A549 (cell line): Measurements from ENCODE around the gene SHH. TPM values are rescaled to one million over a fixed set of nuclear protein-coding genes. Genes with fewer than 3 reads are reported as not detected.

Experiments
- ATAC-seq, 2 experiments: fragments of 200-7000 bp in 1 of 2; fragments of >200 bp in 1 of 2; cut with Nextera tagmentation in 1 of 2; cut with Tn5 transposase in 1 of 2; 3 replicates each; pipeline versions ENCODE4 v1.8.0 to v1.9.1; 2018 to 2020; ENCODE audit warnings: mild to moderate bottlenecking in 1 of 2, moderate library complexity in 1 of 2
- CTCF ChIA-PET: fragments of 300-600 bp; sonication (Branson Sonifier 250); formaldehyde crosslinking; extraction: SDS; loops from one replicate; lab custom pipeline; 2021; ENCODE audit warnings: antibody characterized with exemption, inconsistent platforms; lab: Yijun Ruan, JAX
- POLR2A ChIA-PET: fragments of 350-600 bp; formaldehyde crosslinking; extraction: SDS; loops from one replicate; lab custom pipeline; 2021; ENCODE audit warnings: antibody characterized with exemption, inconsistent platforms; lab: Yijun Ruan, JAX
- DNase-seq, 2 experiments: peaks; one replicate each; pipeline versions ENCODE4 v3.0.0 to v3.0.0-alpha.2; 2011 to 2016; ENCODE audit warnings: low read depth in 1 of 2, low spot score in 1 of 2
- FAIRE-seq: peaks from 2 replicates; lab custom pipeline; 2011; peaks lifted over from hg19 to GRCh38; lab: Jason Lieb, UNC
- H3K27ac ChIP-seq, 2 experiments: fragments of >200 bp; sonication (Bioruptor Twin); formaldehyde crosslinking; 3 replicates each; pipeline ENCODE4 v1.5.1; 2016 to 2017
- H3K4me1 ChIP-seq: fragments of >200 bp; sonication (Bioruptor Twin); formaldehyde crosslinking; 3 replicates; pipeline ENCODE4 v1.6.1; 2016
- H3K4me2 ChIP-seq: fragments of >200 bp; sonication (Bioruptor Twin); formaldehyde crosslinking; 3 replicates; pipeline ENCODE4 v1.6.1; 2016
- H3K4me3 ChIP-seq: fragments of >200 bp; sonication (Bioruptor Twin); formaldehyde crosslinking; 3 replicates; pipeline ENCODE4 v1.5.1; 2016
- H3K9me3 ChIP-seq: fragments of >200 bp; sonication (Bioruptor Twin); formaldehyde crosslinking; 3 replicates; pipeline ENCODE4 v1.6.1; 2016
- BHLHE40 ChIP-seq: IDR thresholded peaks from 2 replicates; pipeline ENCODE4 v1.6.1; 2012; ENCODE audit warnings: low read depth, low read length, inconsistent platforms
- CEBPB ChIP-seq, 2 experiments: fragments of >200 bp in 1 of 2; sonication (Bioruptor Twin) in 1 of 2; formaldehyde crosslinking in 1 of 2; IDR thresholded peaks; 2 replicates each; pipeline ENCODE4 v1.6.1; 2012 to 2016
- CHD2 ChIP-seq: fragments of 150-350 bp; IDR thresholded peaks from 2 replicates; pipeline ENCODE4 v1.6.1; 2014; ENCODE audit warnings: low read length; ENCODE audit not compliant: partially characterized antibody
- EHF ChIP-seq: fragments of 250-450 bp; sonication (Bioruptor Pico); IDR thresholded peaks from 2 replicates; pipeline ENCODE4 v1.5.0; 2020; ENCODE audit warnings: mild to moderate bottlenecking
- EP300 ChIP-seq, 2 experiments: fragments of >200 bp; sonication (Bioruptor Twin); formaldehyde crosslinking; IDR thresholded peaks; 2 replicates in 1 of 2; 3 replicates in 1 of 2; pipeline ENCODE4 v1.6.1; 2016 to 2017
- FOXS1 ChIP-seq: fragments of 250-450 bp; sonication (Bioruptor Pico); IDR thresholded peaks from 2 replicates; pipeline ENCODE4 v1.5.0; 2020; ENCODE audit warnings: mild to moderate bottlenecking, moderate library complexity
- HDAC2 ChIP-seq: fragments of 200-600 bp; sonication (generic); IDR thresholded peaks from 2 replicates; pipeline ENCODE4 v1.6.1; 2016
- HMGXB4 ChIP-seq: fragments of 250-450 bp; sonication (Bioruptor Pico); IDR thresholded peaks from 2 replicates; pipeline ENCODE4 v1.5.0; 2021; ENCODE audit warnings: mild to moderate bottlenecking, moderate library complexity, borderline replicate concordance
- HOXA7 ChIP-seq: fragments of 250-450 bp; sonication (Bioruptor Pico); IDR thresholded peaks from 2 replicates; pipeline ENCODE4 v1.5.0; 2020; ENCODE audit warnings: mild to moderate bottlenecking, moderate library complexity
- HOXB5 ChIP-seq: fragments of 250-450 bp; sonication (Bioruptor Pico); IDR thresholded peaks from 2 replicates; pipeline ENCODE4 v1.5.0; 2020; ENCODE audit warnings: mild to moderate bottlenecking, moderate library complexity
- JUN ChIP-seq, 2 experiments: fragments of >200 bp; sonication (Bioruptor Twin); formaldehyde crosslinking; IDR thresholded peaks; 2 replicates in 1 of 2; 3 replicates in 1 of 2; pipeline ENCODE4 v1.6.1; 2016 to 2017
- JUNB ChIP-seq: fragments of >200 bp; sonication (Bioruptor Twin); formaldehyde crosslinking; IDR thresholded peaks from 2 replicates; pipeline ENCODE4 v1.6.1; 2016
- KDM1A ChIP-seq: fragments of 200-600 bp; sonication (generic); IDR thresholded peaks from 2 replicates; pipeline ENCODE4 v1.6.1; 2016; ENCODE audit warnings: low read depth, mild to moderate bottlenecking
- MAFK ChIP-seq: fragments of 450-650 bp; IDR thresholded peaks from 2 replicates; pipeline ENCODE4 v1.6.1; 2014; ENCODE audit not compliant: partially characterized antibody
- NFE2L2 ChIP-seq: fragments of 150-350 bp; conservative IDR thresholded peaks from 2 replicates; pipeline ENCODE4 v1.6.1; 2014; ENCODE audit warnings: low read length
- NPAS2 ChIP-seq: fragments of 250-450 bp; sonication (Bioruptor Pico); IDR thresholded peaks from 2 replicates; pipeline ENCODE4 v1.8.0; 2022; ENCODE audit warnings: mild to moderate bottlenecking, moderate library complexity, borderline replicate concordance
- NR3C1 ChIP-seq: fragments of >200 bp; sonication (Bioruptor Twin); formaldehyde crosslinking; IDR thresholded peaks from 3 replicates; pipeline ENCODE4 v1.6.1; 2017
- PBX3 ChIP-seq: IDR thresholded peaks from 2 replicates; pipeline ENCODE4 v1.6.1; 2012
- PHF8 ChIP-seq: fragments of 200-600 bp; sonication (generic); IDR thresholded peaks from 2 replicates; pipeline ENCODE4 v1.6.1; 2016; ENCODE audit warnings: low read depth, mild to moderate bottlenecking, antibody characterized with exemption, moderate library complexity, borderline replicate concordance
- POLR2A ChIP-seq: IDR thresholded peaks from 2 replicates; pipeline ENCODE4 v1.6.1; 2012; ENCODE audit warnings: mild to moderate bottlenecking, low read length
- POLR2AphosphoS2 ChIP-seq: conservative IDR thresholded peaks from 2 replicates; pipeline ENCODE4 v1.6.1; 2012; ENCODE audit warnings: low read length, improper control_type of control experiment, inconsistent platforms
- RAD21 ChIP-seq, 2 experiments: fragments of >200 bp in 1 of 2; sonication (Bioruptor Twin) in 1 of 2; formaldehyde crosslinking in 1 of 2; IDR thresholded peaks in 1 of 2; conservative IDR thresholded peaks in 1 of 2; 2 replicates in 1 of 2; 3 replicates in 1 of 2; pipeline ENCODE4 v1.6.1; 2012 to 2018; ENCODE audit warnings: inconsistent platforms in 1 of 2
- RARB ChIP-seq: fragments of 250-450 bp; sonication (Bioruptor Pico); IDR thresholded peaks from 2 replicates; pipeline ENCODE4 v1.8.0; 2021; ENCODE audit warnings: mild to moderate bottlenecking, moderate library complexity
- RCOR1 ChIP-seq: fragments of 150-350 bp; IDR thresholded peaks from 2 replicates; pipeline ENCODE4 v1.6.1; 2014; ENCODE audit warnings: antibody characterized with exemption, low read length, low read depth
- RFX5 ChIP-seq: fragments of 450-650 bp; IDR thresholded peaks from 2 replicates; pipeline ENCODE4 v1.7.1; 2014; ENCODE audit warnings: antibody characterized with exemption, mild to moderate bottlenecking, moderate library complexity
- RNF2 ChIP-seq: fragments of 200-600 bp; sonication (generic); IDR thresholded peaks from 2 replicates; pipeline ENCODE4 v1.6.1; 2016; ENCODE audit warnings: low read depth, mild to moderate bottlenecking, antibody characterized with exemption, moderate library complexity, borderline replicate concordance
- SREBF2 ChIP-seq: fragments of 450-650 bp; IDR thresholded peaks from 2 replicates; pipeline ENCODE4 v1.6.1; 2014; ENCODE audit warnings: mild to moderate bottlenecking, moderate library complexity
- ZC3H11A ChIP-seq: fragments of 450-650 bp; IDR thresholded peaks from 2 replicates; pipeline ENCODE4 v1.6.1; 2014; ENCODE audit warnings: antibody characterized with exemption, mild to moderate bottlenecking
- ZFP36 ChIP-seq: fragments of 450-650 bp; IDR thresholded peaks from 2 replicates; pipeline ENCODE4 v1.6.1; 2014; ENCODE audit warnings: borderline replicate concordance; ENCODE audit not compliant: partially characterized antibody
- ZNF302 ChIP-seq: fragments of 250-450 bp; sonication (Bioruptor Pico); IDR thresholded peaks from 2 replicates; pipeline ENCODE4 v1.9.0; 2021; ENCODE audit warnings: inconsistent platforms, mild to moderate bottlenecking, moderate library complexity
- WGBS: methylation state at CpG from one replicate; pipeline ENCODE4 v1.1.6; 2017; ENCODE audit errors: missing lambda C conversion rate; 5-methylcytosine and 5-hydroxymethylcytosine counted together
- polyA plus RNA-seq, 4 experiments: library from polyadenylated mRNA; depleted of rRNA in 3 of 4; stranded (reverse); fragments of >200 nt; fragmentation: RNase III in 1 of 4; extraction: RNeasy Plus Mini Kit Qiagen cat#74134 plus additional on column Dnase treatment in 1 of 4; gene quantifications; 2 replicates in 3 of 4; 3 replicates in 1 of 4; pipeline ENCODE4 v1.2.3, GENCODE V29; 2011 to 2017
- TF ChIP-seq, protein P1 (sequence below): fragments of 450-650 bp; IDR thresholded peaks from 2 replicates; pipeline ENCODE4 v1.6.1; 2014; ENCODE audit warnings: antibody characterized with exemption
- TF ChIP-seq, protein P2 (sequence below): IDR thresholded peaks from 2 replicates; pipeline ENCODE4 v1.6.1; 2012; ENCODE audit warnings: low read depth, borderline replicate concordance

SHH gene
- polyA plus RNA-seq, 2 of the 4 experiments (the other 2 are of a cell fraction) = 0.84 to 1.2 TPM

- no peaks in the 10 kb centered on the region; the same call in 2 of the 3 replicates for H3K9me3 ChIP-seq
- ChIA-PET POLR2A (no interaction called here), CTCF (interaction anchor here (0.6 to 1.3 kb wide), 2 partner anchors 50 to 656 kb away, joined by 3 to 4 read pairs; no protein-coding TSS in a partner anchor)
- H3K27ac ChIP-seq = no peak overlapping the region
- TF ChIP-seq FOXS1 (CRISPR knock-in tag) = no peak
- no peak for TF ChIP-seq NFE2L2
- no peak for TF ChIP-seq HDAC2
- no peak for TF ChIP-seq CEBPB (IDR thresholded peaks at IDR 0.05)
- no peak for TF ChIP-seq POLR2AphosphoS2
- TF ChIP-seq CHD2 = no peak
- no peak for TF ChIP-seq JUN (IDR thresholded peaks at IDR 0.05)
- TF ChIP-seq ZNF302 = no peak
- no peak for TF ChIP-seq KDM1A
- no peak for TF ChIP-seq BHLHE40
- no peak for TF ChIP-seq POLR2A
- no peak for TF ChIP-seq SREBF2
- TF ChIP-seq MAFK = no peak
- no peak for TF ChIP-seq RFX5
- TF ChIP-seq ZC3H11A = no peak
- no peak for TF ChIP-seq HOXB5
- no peak for TF ChIP-seq RCOR1
- no peak for TF ChIP-seq HOXA7 (CRISPR knock-in tag)
- DNase-seq = no peak
- no peak for FAIRE-seq
- peaks cover 4% of the 10 kb centered on the region; the same call in 2 of the 3 replicates for H3K4me1 ChIP-seq
- WGBS = 87% methylated on average over 13 of the region's 13 CpGs
- no peak overlapping the region for H3K4me2 ChIP-seq
- ATAC-seq = no peak
- H3K4me3 ChIP-seq = no peak overlapping the region
Measured at GRCh38 chr7:155820788-155821187, 8.5 kb upstream of the SHH start.

DNA sequence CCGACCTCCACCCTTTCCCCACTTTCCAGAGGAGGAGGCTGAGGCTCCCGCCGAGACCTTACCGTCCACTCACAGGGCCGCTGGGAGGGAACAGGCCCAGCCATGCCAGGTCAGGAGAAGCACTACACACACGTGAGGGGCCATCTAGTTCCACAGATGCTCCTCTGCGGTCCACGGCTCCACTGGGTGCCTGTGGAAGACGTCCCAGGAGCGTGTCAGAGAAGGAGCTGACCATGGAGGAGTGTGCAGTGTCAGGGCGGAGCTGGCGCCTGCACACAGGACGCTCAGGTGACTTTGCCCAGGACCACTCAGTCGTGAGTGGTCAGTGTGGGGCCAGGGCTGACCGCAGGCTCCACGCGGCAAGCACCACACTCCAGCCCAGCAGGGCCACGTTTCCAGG lies 8.0 kb upstream of the SHH start:
- peak overlapping the region in 1 of 2 experiments; percentile 88; a peak in 2 of 6 replicates for H3K27ac ChIP-seq
- WGBS = 93% methylated on average over 12 of the region's 18 CpGs
- CTCF ChIA-PET = interaction anchor here (0.6 kb wide), 1 partner anchor 50 kb away, joined by 4 read pairs; no protein-coding TSS in a partner anchor
- no peaks in the 10 kb centered on the region; the same call in 2 of the 3 replicates for H3K9me3 ChIP-seq
- H3K4me2 ChIP-seq = no peak overlapping the region
- H3K4me1 ChIP-seq = peaks cover 8% of the 10 kb centered on the region
- TF ChIP-seq, protein P1, sequence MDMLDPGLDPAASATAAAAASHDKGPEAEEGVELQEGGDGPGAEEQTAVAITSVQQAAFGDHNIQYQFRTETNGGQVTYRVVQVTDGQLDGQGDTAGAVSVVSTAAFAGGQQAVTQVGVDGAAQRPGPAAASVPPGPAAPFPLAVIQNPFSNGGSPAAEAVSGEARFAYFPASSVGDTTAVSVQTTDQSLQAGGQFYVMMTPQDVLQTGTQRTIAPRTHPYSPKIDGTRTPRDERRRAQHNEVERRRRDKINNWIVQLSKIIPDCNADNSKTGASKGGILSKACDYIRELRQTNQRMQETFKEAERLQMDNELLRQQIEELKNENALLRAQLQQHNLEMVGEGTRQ = no peak
- TF ChIP-seq JUNB (no peak), ZFP36 (no peak), RAD21 (conservative IDR thresholded peaks at IDR 0.05 in 1 of 2, IDR thresholded peaks at IDR 0.05 in 1 of 2) (no peak), NR3C1 (no peak), BHLHE40 (no peak), PBX3 (no peak), HMGXB4 (no peak), EHF (CRISPR knock-in tag) (no peak), NPAS2 (no peak), CEBPB (IDR thresholded peaks at IDR 0.05) (no peak), EP300 (IDR thresholded peaks at IDR 0.05) (no peak), HOXA7 (CRISPR knock-in tag) (no peak), PHF8 (no peak), JUN (IDR thresholded peaks at IDR 0.05) (no peak), RARB (CRISPR knock-in tag) (no peak), RNF2 (no peak), RCOR1 (no peak), MAFK (no peak)
- TF ChIP-seq, protein P2, sequence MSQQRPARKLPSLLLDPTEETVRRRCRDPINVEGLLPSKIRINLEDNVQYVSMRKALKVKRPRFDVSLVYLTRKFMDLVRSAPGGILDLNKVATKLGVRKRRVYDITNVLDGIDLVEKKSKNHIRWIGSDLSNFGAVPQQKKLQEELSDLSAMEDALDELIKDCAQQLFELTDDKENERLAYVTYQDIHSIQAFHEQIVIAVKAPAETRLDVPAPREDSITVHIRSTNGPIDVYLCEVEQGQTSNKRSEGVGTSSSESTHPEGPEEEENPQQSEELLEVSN = no peak
- TF ChIP-seq, all 56 proteins: peak for 0
- ATAC-seq = no peak
- POLR2A ChIA-PET = no interaction called here
- H3K4me3 ChIP-seq = no peak overlapping the region
- FAIRE-seq = no peak
- DNase-seq = no peak
